Measurements from ENCODE around the gene PDCD11. TPM values are rescaled to one million over a fixed set of nuclear protein-coding genes. Genes with fewer than 3 reads are reported as not detected.

Gene PDCD11
- total and polyA plus RNA-seq, 4 donors, result 8.3 to 20.9 (median 9.8) TPM

DNA sequence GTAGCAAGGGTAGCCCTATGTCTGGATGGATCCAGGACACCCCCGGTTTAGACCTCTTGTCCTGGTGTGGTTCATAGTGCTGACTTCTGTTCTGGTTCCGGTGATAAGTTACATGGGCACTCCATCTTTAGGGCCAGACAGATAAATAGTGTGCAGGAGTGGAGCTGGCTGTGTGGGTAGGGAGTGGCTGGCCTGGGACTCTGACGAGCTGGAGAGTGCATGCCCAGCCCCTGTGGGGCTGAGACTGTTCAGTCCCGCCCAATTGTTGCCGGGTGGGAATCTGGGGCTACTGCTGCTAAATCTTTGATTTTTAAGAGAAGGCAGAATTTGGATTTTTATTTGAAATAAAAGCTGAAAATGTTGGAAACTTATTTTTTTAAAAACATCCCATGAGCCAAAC lies 27.3 kb downstream of the PDCD11 start (continued):
- TF ChIP-seq, protein P1, sequence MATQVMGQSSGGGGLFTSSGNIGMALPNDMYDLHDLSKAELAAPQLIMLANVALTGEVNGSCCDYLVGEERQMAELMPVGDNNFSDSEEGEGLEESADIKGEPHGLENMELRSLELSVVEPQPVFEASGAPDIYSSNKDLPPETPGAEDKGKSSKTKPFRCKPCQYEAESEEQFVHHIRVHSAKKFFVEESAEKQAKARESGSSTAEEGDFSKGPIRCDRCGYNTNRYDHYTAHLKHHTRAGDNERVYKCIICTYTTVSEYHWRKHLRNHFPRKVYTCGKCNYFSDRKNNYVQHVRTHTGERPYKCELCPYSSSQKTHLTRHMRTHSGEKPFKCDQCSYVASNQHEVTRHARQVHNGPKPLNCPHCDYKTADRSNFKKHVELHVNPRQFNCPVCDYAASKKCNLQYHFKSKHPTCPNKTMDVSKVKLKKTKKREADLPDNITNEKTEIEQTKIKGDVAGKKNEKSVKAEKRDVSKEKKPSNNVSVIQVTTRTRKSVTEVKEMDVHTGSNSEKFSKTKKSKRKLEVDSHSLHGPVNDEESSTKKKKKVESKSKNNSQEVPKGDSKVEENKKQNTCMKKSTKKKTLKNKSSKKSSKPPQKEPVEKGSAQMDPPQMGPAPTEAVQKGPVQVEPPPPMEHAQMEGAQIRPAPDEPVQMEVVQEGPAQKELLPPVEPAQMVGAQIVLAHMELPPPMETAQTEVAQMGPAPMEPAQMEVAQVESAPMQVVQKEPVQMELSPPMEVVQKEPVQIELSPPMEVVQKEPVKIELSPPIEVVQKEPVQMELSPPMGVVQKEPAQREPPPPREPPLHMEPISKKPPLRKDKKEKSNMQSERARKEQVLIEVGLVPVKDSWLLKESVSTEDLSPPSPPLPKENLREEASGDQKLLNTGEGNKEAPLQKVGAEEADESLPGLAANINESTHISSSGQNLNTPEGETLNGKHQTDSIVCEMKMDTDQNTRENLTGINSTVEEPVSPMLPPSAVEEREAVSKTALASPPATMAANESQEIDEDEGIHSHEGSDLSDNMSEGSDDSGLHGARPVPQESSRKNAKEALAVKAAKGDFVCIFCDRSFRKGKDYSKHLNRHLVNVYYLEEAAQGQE (IDR thresholded peaks at IDR 0.05), result no peak

GRCh38 chr10:103427866-103428265 lies 31.4 kb downstream of the PDCD11 start:
- Histone ChIP-seq H3K36me3 (ENCODE audit: control insufficient read depth in 4 of 4, insufficient read depth in 3 of 4, low read depth in 1 of 4, low read length in 3 of 4) (peaks cover 10 to 62% (median 40%) of the 10 kb centered on the region in 4 donors), H3K9me3 (ENCODE audit: control insufficient read depth in 4 of 4, low read length in 3 of 4) (no peaks in the 10 kb centered on the region), H3K27ac (ENCODE audit: low read depth in 1 of 2, low read length in 2 of 2) (no peak overlapping the region), H3K4me1 (ENCODE audit: control insufficient read depth in 4 of 4, insufficient read depth in 4 of 4, low read length in 3 of 4) (peaks cover 0 to 4% (median 0%) of the 10 kb centered on the region in 4 donors), H3K9ac (ENCODE audit: low read depth in 1 of 2, low read length in 2 of 2) (no peak overlapping the region), H3K4me3 (ENCODE audit: low read depth in 1 of 3, low read length in 3 of 3) (no peak overlapping the region), H3K27me3 (ENCODE audit: control insufficient read depth in 4 of 4, insufficient read depth in 4 of 4, low read length in 3 of 4) (no peaks in the 10 kb centered on the region)
- no peak for DNase-seq (ENCODE audit: low spot score)
- TF ChIP-seq YY1 (IDR thresholded peaks at IDR 0.05) (no peak), TAF1 (conservative IDR thresholded peaks at IDR 0.05) (no peak), GABPA (IDR thresholded peaks at IDR 0.05 in 1 of 2, conservative IDR thresholded peaks at IDR 0.05 in 1 of 2) (no peak), FOXA1 (IDR thresholded peaks at IDR 0.05) (no peak), RXRA (IDR thresholded peaks at IDR 0.05) (no peak), HNF4G (IDR thresholded peaks at IDR 0.05) (no peak), FOXA2 (IDR thresholded peaks at IDR 0.05) (no peak), JUND (IDR thresholded peaks at IDR 0.05) (no peak), EGR1 (IDR thresholded peaks at IDR 0.05; ENCODE audit: low read depth in 2 of 2) (no peak), NR2F2 (IDR thresholded peaks at IDR 0.05) (no peak), HNF4A (conservative IDR thresholded peaks at IDR 0.05) (no peak), RAD21 (IDR thresholded peaks at IDR 0.05) (no peak), SP1 (IDR thresholded peaks at IDR 0.05) (no peak)
- TF ChIP-seq, protein P2, sequence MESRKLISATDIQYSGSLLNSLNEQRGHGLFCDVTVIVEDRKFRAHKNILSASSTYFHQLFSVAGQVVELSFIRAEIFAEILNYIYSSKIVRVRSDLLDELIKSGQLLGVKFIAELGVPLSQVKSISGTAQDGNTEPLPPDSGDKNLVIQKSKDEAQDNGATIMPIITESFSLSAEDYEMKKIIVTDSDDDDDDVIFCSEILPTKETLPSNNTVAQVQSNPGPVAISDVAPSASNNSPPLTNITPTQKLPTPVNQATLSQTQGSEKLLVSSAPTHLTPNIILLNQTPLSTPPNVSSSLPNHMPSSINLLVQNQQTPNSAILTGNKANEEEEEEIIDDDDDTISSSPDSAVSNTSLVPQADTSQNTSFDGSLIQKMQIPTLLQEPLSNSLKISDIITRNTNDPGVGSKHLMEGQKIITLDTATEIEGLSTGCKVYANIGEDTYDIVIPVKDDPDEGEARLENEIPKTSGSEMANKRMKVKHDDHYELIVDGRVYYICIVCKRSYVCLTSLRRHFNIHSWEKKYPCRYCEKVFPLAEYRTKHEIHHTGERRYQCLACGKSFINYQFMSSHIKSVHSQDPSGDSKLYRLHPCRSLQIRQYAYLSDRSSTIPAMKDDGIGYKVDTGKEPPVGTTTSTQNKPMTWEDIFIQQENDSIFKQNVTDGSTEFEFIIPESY (IDR thresholded peaks at IDR 0.05), result no peak
- TF ChIP-seq, protein P3, sequence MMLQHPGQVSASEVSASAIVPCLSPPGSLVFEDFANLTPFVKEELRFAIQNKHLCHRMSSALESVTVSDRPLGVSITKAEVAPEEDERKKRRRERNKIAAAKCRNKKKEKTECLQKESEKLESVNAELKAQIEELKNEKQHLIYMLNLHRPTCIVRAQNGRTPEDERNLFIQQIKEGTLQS (IDR thresholded peaks at IDR 0.05), result no peak
- TF ChIP-seq, protein P4, sequence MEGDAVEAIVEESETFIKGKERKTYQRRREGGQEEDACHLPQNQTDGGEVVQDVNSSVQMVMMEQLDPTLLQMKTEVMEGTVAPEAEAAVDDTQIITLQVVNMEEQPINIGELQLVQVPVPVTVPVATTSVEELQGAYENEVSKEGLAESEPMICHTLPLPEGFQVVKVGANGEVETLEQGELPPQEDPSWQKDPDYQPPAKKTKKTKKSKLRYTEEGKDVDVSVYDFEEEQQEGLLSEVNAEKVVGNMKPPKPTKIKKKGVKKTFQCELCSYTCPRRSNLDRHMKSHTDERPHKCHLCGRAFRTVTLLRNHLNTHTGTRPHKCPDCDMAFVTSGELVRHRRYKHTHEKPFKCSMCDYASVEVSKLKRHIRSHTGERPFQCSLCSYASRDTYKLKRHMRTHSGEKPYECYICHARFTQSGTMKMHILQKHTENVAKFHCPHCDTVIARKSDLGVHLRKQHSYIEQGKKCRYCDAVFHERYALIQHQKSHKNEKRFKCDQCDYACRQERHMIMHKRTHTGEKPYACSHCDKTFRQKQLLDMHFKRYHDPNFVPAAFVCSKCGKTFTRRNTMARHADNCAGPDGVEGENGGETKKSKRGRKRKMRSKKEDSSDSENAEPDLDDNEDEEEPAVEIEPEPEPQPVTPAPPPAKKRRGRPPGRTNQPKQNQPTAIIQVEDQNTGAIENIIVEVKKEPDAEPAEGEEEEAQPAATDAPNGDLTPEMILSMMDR (IDR thresholded peaks at IDR 0.05; ENCODE audit: low read depth, low read length, missing input control), result no peak
- TF ChIP-seq, protein P5, sequence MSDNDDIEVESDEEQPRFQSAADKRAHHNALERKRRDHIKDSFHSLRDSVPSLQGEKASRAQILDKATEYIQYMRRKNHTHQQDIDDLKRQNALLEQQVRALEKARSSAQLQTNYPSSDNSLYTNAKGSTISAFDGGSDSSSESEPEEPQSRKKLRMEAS (IDR thresholded peaks at IDR 0.05), result no peak
- TF ChIP-seq, protein P1 (IDR thresholded peaks at IDR 0.05), result no peak
- WGBS, result 97% methylated on average over 9 of the region's 9 CpGs

Measured in liver (tissue), 9 donors.